SK-N-SH (cell line): ENCODE results near the gene GLIS2. TPM values are rescaled to one million over a fixed set of nuclear protein-coding genes. Genes with fewer than 3 reads are reported as not detected.
A peak's percentile ranks its signal among the peaks of the same experiment; 100 is the strongest.

ENCODE experiments used
- CTCF ChIA-PET: fragments of 300-600, 350-600 bp; formaldehyde crosslinking; extraction: SDS; loops from one replicate; lab custom pipeline; 2021; lab: Yijun Ruan, JAX
- POLR2A ChIA-PET: fragments of 350-600 bp; sonication (Branson Sonifier 250); formaldehyde crosslinking; extraction: SDS; loops from one replicate; lab custom pipeline; 2020; ENCODE audit warnings: antibody characterized with exemption, inconsistent platforms; lab: Yijun Ruan, JAX
- DNase-seq: peaks from one replicate; pipeline ENCODE4 v3.0.0; 2012
- H2AFZ ChIP-seq: fragments of 200-600 bp; sonication (generic); 2 replicates; pipeline ENCODE4 v1.8.1; 2016; ENCODE audit warnings: antibody characterized with exemption, mild to moderate bottlenecking, low read depth
- H3F3A ChIP-seq: fragments of 200-600 bp; sonication (generic); replicated peaks from 2 replicates; pipeline ENCODE3; 2016; ENCODE audit warnings: antibody characterized with exemption, mild to moderate bottlenecking; ENCODE audit not compliant: insufficient read depth
- H3K27ac ChIP-seq, 2 experiments: fragments of 200-500 bp in 1 of 2; fragments of 200-600 bp in 1 of 2; sonication (Bioruptor generic) in 1 of 2; sonication (generic), shearing (Covaris generic) in 1 of 2; 2 replicates each; pipeline versions ENCODE4 v1.5.1 to v1.6.1; 2014 to 2016; ENCODE audit warnings: low read depth in 2 of 2, inconsistent platforms in 1 of 2, low read length in 1 of 2, mild to moderate bottlenecking in 1 of 2, mixed read lengths in 1 of 2
- H3K27me3 ChIP-seq: fragments of 200-600 bp; sonication (generic), shearing (Covaris generic); 2 replicates; pipeline ENCODE4 v1.6.1; 2016; ENCODE audit warnings: mixed run types; ENCODE audit not compliant: insufficient read depth
- H3K36me3 ChIP-seq, 2 experiments: fragments of 200-500 bp in 1 of 2; fragments of 200-600 bp in 1 of 2; sonication (Bioruptor generic) in 1 of 2; sonication (generic) in 1 of 2; replicated peaks in 1 of 2; 2 replicates each; pipeline versions ENCODE3 to v1.5.1; 2014 to 2016; ENCODE audit warnings: low read length in 1 of 2, mild to moderate bottlenecking in 1 of 2; ENCODE audit not compliant: insufficient read depth in 2 of 2, control insufficient read depth in 1 of 2
- H3K4me1 ChIP-seq, 2 experiments: fragments of 200-500 bp in 1 of 2; fragments of 200-600 bp in 1 of 2; sonication (Bioruptor generic) in 1 of 2; sonication (generic), shearing (Covaris generic) in 1 of 2; 2 replicates each; pipeline versions ENCODE4 v1.5.1 to v1.6.1; 2014 to 2016; ENCODE audit warnings: low read depth in 1 of 2, low read length in 1 of 2, mixed run types in 1 of 2; ENCODE audit not compliant: insufficient read depth in 2 of 2, control insufficient read depth in 1 of 2
- H3K4me2 ChIP-seq: fragments of 200-600 bp; sonication (generic), shearing (Covaris generic); 2 replicates; pipeline ENCODE4 v1.6.1; 2017; ENCODE audit warnings: mixed run types
- H3K4me3 ChIP-seq, 2 experiments: fragments of 200-500 bp in 1 of 2; fragments of 200-600 bp in 1 of 2; sonication (Bioruptor generic) in 1 of 2; sonication (generic), shearing (Covaris generic) in 1 of 2; 2 replicates each; pipeline versions ENCODE4 v1.5.1 to v1.8.1; 2014 to 2016; ENCODE audit warnings: low read depth in 2 of 2, inconsistent platforms in 1 of 2, low read length in 1 of 2, mild to moderate bottlenecking in 1 of 2, mixed read lengths in 1 of 2, moderate library complexity in 1 of 2
- H3K79me2 ChIP-seq: fragments of 200-600 bp; sonication (generic); 2 replicates; pipeline ENCODE4 v1.8.1; 2017; ENCODE audit warnings: mild to moderate bottlenecking; ENCODE audit not compliant: insufficient read depth
- H3K9ac ChIP-seq: fragments of 200-600 bp; sonication (generic); 2 replicates; pipeline ENCODE4 v1.6.1; 2017; ENCODE audit warnings: mixed run types
- H3K9me2 ChIP-seq: fragments of 200-600 bp; sonication (generic); 2 replicates; pipeline ENCODE4 v1.6.1; 2017; ENCODE audit warnings: mixed run types
- H3K9me3 ChIP-seq: fragments of 200-600 bp; sonication (generic); 2 replicates; pipeline ENCODE4 v1.6.1; 2017; ENCODE audit warnings: mixed run types, mild to moderate bottlenecking, moderate library complexity
- H4K20me1 ChIP-seq: fragments of 200-600 bp; sonication (generic); 2 replicates; pipeline ENCODE4 v1.6.1; 2017; ENCODE audit warnings: mild to moderate bottlenecking, mixed run types; ENCODE audit not compliant: insufficient read depth
- ELF1 ChIP-seq: IDR thresholded peaks from 2 replicates; pipeline ENCODE4 v1.4.0; 2012
- EP300 ChIP-seq, 2 experiments: IDR thresholded peaks; 2 replicates each; pipeline versions ENCODE4 v1.4.0 to v1.6.1; 2012; ENCODE audit warnings: borderline replicate concordance in 1 of 2, low read depth in 1 of 2, low read length in 1 of 2
- FOSL2 ChIP-seq: IDR thresholded peaks from 2 replicates; pipeline ENCODE4 v1.4.0; 2012; ENCODE audit warnings: low read depth, mild to moderate bottlenecking, moderate library complexity, borderline replicate concordance
- GABPA ChIP-seq: IDR thresholded peaks from 2 replicates; pipeline ENCODE4 v1.4.0; 2012; ENCODE audit warnings: low read depth, mild to moderate bottlenecking
- GATA2 ChIP-seq: sonication (generic); formaldehyde crosslinking; IDR thresholded peaks from 2 replicates; pipeline ENCODE4 v1.5.0; 2020; ENCODE audit warnings: mild to moderate bottlenecking, missing genetic modification reagents
- JUND ChIP-seq: IDR thresholded peaks from 2 replicates; pipeline ENCODE4 v1.4.0; 2012
- MXI1 ChIP-seq: IDR thresholded peaks from 2 replicates; pipeline ENCODE4 v1.6.1; 2012; ENCODE audit warnings: mild to moderate bottlenecking, low read depth, low read length, improper control_type of control experiment
- POLR2AphosphoS5 ChIP-seq: IDR thresholded peaks from 2 replicates; pipeline ENCODE4 v1.6.1; 2012; ENCODE audit warnings: low read depth, low read length
- RAD21 ChIP-seq: IDR thresholded peaks from 2 replicates; pipeline ENCODE4 v1.6.1; 2012; ENCODE audit warnings: mild to moderate bottlenecking, low read length
- RCOR1 ChIP-seq: fragments of 150-350 bp; IDR thresholded peaks from 2 replicates; pipeline ENCODE4 v1.6.1; 2017; ENCODE audit warnings: antibody characterized with exemption, low read length
- RXRA ChIP-seq: IDR thresholded peaks from 2 replicates; pipeline ENCODE4 v1.4.0; 2012; ENCODE audit warnings: low read depth, mild to moderate bottlenecking, borderline replicate concordance
- SIN3A ChIP-seq: IDR thresholded peaks from 2 replicates; pipeline ENCODE4 v1.6.1; 2012; ENCODE audit warnings: low read depth, mild to moderate bottlenecking, low read length, moderate library complexity, borderline replicate concordance
- SMC3 ChIP-seq: IDR thresholded peaks from 2 replicates; pipeline ENCODE4 v1.6.1; 2012; ENCODE audit warnings: low read depth, low read length, improper control_type of control experiment
- TCF12 ChIP-seq: IDR thresholded peaks from 2 replicates; pipeline ENCODE4 v1.4.0; 2012
- YY1 ChIP-seq: IDR thresholded peaks from 2 replicates; pipeline ENCODE4 v1.4.0; 2012; ENCODE audit warnings: low read depth, mild to moderate bottlenecking
- WGBS: methylation state at CpG from one replicate; pipeline ENCODE4 v1.1.6; 2017; ENCODE audit warnings: low lambda C conversion rate; 5-methylcytosine and 5-hydroxymethylcytosine counted together
- polyA plus RNA-seq, 3 experiments: library from polyadenylated mRNA; depleted of rRNA; stranded (reverse); fragments of >200 nt; gene quantifications; 2 replicates each; pipeline ENCODE4 v1.2.3, GENCODE V29; 2012
- TF ChIP-seq, protein P1 (sequence below): fragments of 200-600 bp; sonication (generic); IDR thresholded peaks from 2 replicates; pipeline ENCODE4 v1.6.1; 2017; ENCODE audit warnings: antibody characterized with exemption, mild to moderate bottlenecking, moderate library complexity

GLIS2 gene
- polyA plus RNA-seq, 1 of the 3 experiments (the other 2 are of a cell fraction): 6.5 TPM

- 63% methylated on average over 5 of the region's 10 CpGs for WGBS
- H2AFZ ChIP-seq: no peak overlapping the region
- peak overlapping the region in 1 of 2 experiments; percentile 93; a peak in 1 of 4 replicates for H3K27ac ChIP-seq
- CTCF ChIA-PET: interaction anchor here (1.7 to 32.1 kb wide), 3 partner anchors 15 to 28 kb away, joined by 5 to 558 read pairs (median 11); no protein-coding TSS in a partner anchor
- H3K27me3 ChIP-seq: no peaks in the 10 kb centered on the region
- no peak for DNase-seq
- H3F3A ChIP-seq: peaks cover 19% of the 10 kb centered on the region
- H3K4me1 ChIP-seq: peaks cover 36 to 80% of the 10 kb centered on the region in 2 experiments; a peak in 3 of 4 replicates
- H3K4me2 ChIP-seq: peak overlapping the region; percentile 44; the same call in 1 of the 2 replicates
- TF ChIP-seq FOSL2: 0 out of 2 replicates have a peak, but pooled peaks have one; percentile 2
- TF ChIP-seq RAD21: no peak
- H3K4me3 ChIP-seq: no peak overlapping the region
- no peaks in the 10 kb centered on the region for H3K79me2 ChIP-seq
- POLR2A ChIA-PET: interaction anchor here (1.0 to 1.1 kb wide), 2 partner anchors 8 to 14 kb away, joined by 3 to 5 read pairs; no protein-coding TSS in a partner anchor
- peaks cover 0 to 17% of the 10 kb centered on the region in 2 experiments for H3K36me3 ChIP-seq
- peaks cover 3% of the 10 kb centered on the region; the same call in 1 of the 2 replicates for H4K20me1 ChIP-seq
- no peaks in the 10 kb centered on the region for H3K9me3 ChIP-seq
- no peaks in the 10 kb centered on the region for H3K9me2 ChIP-seq
- no peak overlapping the region for H3K9ac ChIP-seq
These were observed 71.2 kb downstream of the GLIS2 start for GRCh38 chr16:4386951-4387565.

GRCh38 chr16:4387781-4388180 lies 71.9 kb downstream of the GLIS2 start:
- no peak overlapping the region for H3K4me2 ChIP-seq
- 93% methylated on average over 15 of the region's 20 CpGs for WGBS
- no peaks in the 10 kb centered on the region for H3K27me3 ChIP-seq
- H4K20me1 ChIP-seq: peaks cover 3% of the 10 kb centered on the region; the same call in 1 of the 2 replicates
- H3K79me2 ChIP-seq: no peaks in the 10 kb centered on the region
- H3K27ac ChIP-seq: peak overlapping the region in 1 of 2 experiments; percentile 25; a peak in 1 of 4 replicates
- peaks cover 0 to 10% of the 10 kb centered on the region in 2 experiments for H3K36me3 ChIP-seq
- no peaks in the 10 kb centered on the region for H3K9me2 ChIP-seq
- H2AFZ ChIP-seq: no peak overlapping the region
- no peaks in the 10 kb centered on the region for H3K9me3 ChIP-seq
- peaks cover 19% of the 10 kb centered on the region for H3F3A ChIP-seq
- no peak overlapping the region for H3K4me3 ChIP-seq
- ChIA-PET POLR2A (no interaction called here), CTCF (interaction anchor here (1.7 to 32.1 kb wide), 3 partner anchors 15 to 28 kb away, joined by 5 to 558 read pairs (median 11); no protein-coding TSS in a partner anchor)
- no peak for DNase-seq
- H3K9ac ChIP-seq: no peak overlapping the region
- H3K4me1 ChIP-seq: peaks cover 44 to 83% of the 10 kb centered on the region in 2 experiments; a peak in 3 of 4 replicates
- TF ChIP-seq MXI1: no peak
- no peak for TF ChIP-seq JUND
- TF ChIP-seq, protein P1, sequence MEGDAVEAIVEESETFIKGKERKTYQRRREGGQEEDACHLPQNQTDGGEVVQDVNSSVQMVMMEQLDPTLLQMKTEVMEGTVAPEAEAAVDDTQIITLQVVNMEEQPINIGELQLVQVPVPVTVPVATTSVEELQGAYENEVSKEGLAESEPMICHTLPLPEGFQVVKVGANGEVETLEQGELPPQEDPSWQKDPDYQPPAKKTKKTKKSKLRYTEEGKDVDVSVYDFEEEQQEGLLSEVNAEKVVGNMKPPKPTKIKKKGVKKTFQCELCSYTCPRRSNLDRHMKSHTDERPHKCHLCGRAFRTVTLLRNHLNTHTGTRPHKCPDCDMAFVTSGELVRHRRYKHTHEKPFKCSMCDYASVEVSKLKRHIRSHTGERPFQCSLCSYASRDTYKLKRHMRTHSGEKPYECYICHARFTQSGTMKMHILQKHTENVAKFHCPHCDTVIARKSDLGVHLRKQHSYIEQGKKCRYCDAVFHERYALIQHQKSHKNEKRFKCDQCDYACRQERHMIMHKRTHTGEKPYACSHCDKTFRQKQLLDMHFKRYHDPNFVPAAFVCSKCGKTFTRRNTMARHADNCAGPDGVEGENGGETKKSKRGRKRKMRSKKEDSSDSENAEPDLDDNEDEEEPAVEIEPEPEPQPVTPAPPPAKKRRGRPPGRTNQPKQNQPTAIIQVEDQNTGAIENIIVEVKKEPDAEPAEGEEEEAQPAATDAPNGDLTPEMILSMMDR: no peak
- no peak for TF ChIP-seq GATA2 (CRISPR knock-in tag)
- TF ChIP-seq POLR2AphosphoS5: no peak
- no peak for TF ChIP-seq GABPA
- no peak for TF ChIP-seq SIN3A
- TF ChIP-seq YY1: no peak
- no peak for TF ChIP-seq SMC3
- TF ChIP-seq EP300 (IDR thresholded peaks at IDR 0.05; ENCODE audit: borderline replicate concordance in 1 of 2, low read depth in 1 of 2, low read length in 1 of 2): no peak
- TF ChIP-seq RXRA: no peak
- TF ChIP-seq TCF12: no peak
- no peak for TF ChIP-seq RCOR1
- no peak for TF ChIP-seq ELF1
